Measurements from ENCODE around the gene NDUFB10. TPM values are rescaled to one million over a fixed set of nuclear protein-coding genes. Genes with fewer than 3 reads are reported as not detected.
"Not testable (repeated sequence)": the region's sequence is repeated elsewhere in the genome, so short reads cannot be mapped to it uniquely, and the experiment has no call there.

The NDUFB10 gene
- total RNA-seq, 1 experiment from 2014 or later: 241 TPM

- in situ Hi-C loops (cut with HindIII; ENCODE audit: low pct_unique_long_range_greater_than_20kb, low sequenced_read_pairs): no loop called here
- DNase-seq (ENCODE audit: low read depth, low spot score): peak; percentile 28
These were observed 38.6 kb upstream of the NDUFB10 start for GRCh38 chr16:1920727-1921171.

GRCh38 chr16:1922357-1922756 lies 37.0 kb upstream of the NDUFB10 start:
- in situ Hi-C loops (cut with HindIII; ENCODE audit: low pct_unique_long_range_greater_than_20kb, low sequenced_read_pairs): no loop called here
- DNase-seq (ENCODE audit: low read depth, low spot score): no peak

- in situ Hi-C loops (cut with HindIII; ENCODE audit: low pct_unique_long_range_greater_than_20kb, low sequenced_read_pairs): no loop called here
- DNase-seq (ENCODE audit: low read depth, low spot score): no peak
These were observed 35.9 kb upstream of the NDUFB10 start for GRCh38 chr16:1923299-1924034.

GRCh38 chr16:1924095-1924494 lies 35.2 kb upstream of the NDUFB10 start:
- in situ Hi-C loops (cut with HindIII; ENCODE audit: low pct_unique_long_range_greater_than_20kb, low sequenced_read_pairs): no loop called here

GRCh38 chr16:1926271-1926670 lies 33.1 kb upstream of the NDUFB10 start:
- in situ Hi-C loops (cut with HindIII; ENCODE audit: low pct_unique_long_range_greater_than_20kb, low sequenced_read_pairs): no loop called here
- no peak for DNase-seq (ENCODE audit: low read depth, low spot score)

More at GRCh38 chr16:1924095-1924494, 35.2 kb upstream of the NDUFB10 start:
- DNase-seq (ENCODE audit: low read depth, low spot score): no peak

GRCh38 chr16:1929105-1929504 lies 30.2 kb upstream of the NDUFB10 start:
- peak; percentile 51 for DNase-seq (ENCODE audit: low read depth, low spot score)
- in situ Hi-C loops (cut with HindIII; ENCODE audit: low pct_unique_long_range_greater_than_20kb, low sequenced_read_pairs): no loop called here

GRCh38 chr16:1929578-1930337 lies 29.6 kb upstream of the NDUFB10 start:
- in situ Hi-C loops (cut with HindIII; ENCODE audit: low pct_unique_long_range_greater_than_20kb, low sequenced_read_pairs): no loop called here
- DNase-seq (ENCODE audit: low read depth, low spot score): peak; percentile 71

GRCh38 chr16:1930338-1930720 lies 29.0 kb upstream of the NDUFB10 start:
- in situ Hi-C loops (cut with HindIII; ENCODE audit: low pct_unique_long_range_greater_than_20kb, low sequenced_read_pairs): no loop called here
- no peak for DNase-seq (ENCODE audit: low read depth, low spot score)

- peak; percentile 28 for DNase-seq (ENCODE audit: low read depth, low spot score)
- in situ Hi-C loops (cut with HindIII; ENCODE audit: low pct_unique_long_range_greater_than_20kb, low sequenced_read_pairs): no loop called here
These were observed 27.0 kb upstream of the NDUFB10 start for GRCh38 chr16:1932050-1933028.

GRCh38 chr16:1933097-1933661 lies 26.2 kb upstream of the NDUFB10 start:
- no peak for DNase-seq (ENCODE audit: low read depth, low spot score)
- in situ Hi-C loops (cut with HindIII; ENCODE audit: low pct_unique_long_range_greater_than_20kb, low sequenced_read_pairs): no loop called here

GRCh38 chr16:1936945-1937479 lies 22.3 kb upstream of the NDUFB10 start:
- in situ Hi-C loops (cut with HindIII; ENCODE audit: low pct_unique_long_range_greater_than_20kb, low sequenced_read_pairs): no loop called here
- DNase-seq (ENCODE audit: low read depth, low spot score): no peak

GRCh38 chr16:1938316-1938715 lies 21.0 kb upstream of the NDUFB10 start:
- in situ Hi-C loops (cut with HindIII; ENCODE audit: low pct_unique_long_range_greater_than_20kb, low sequenced_read_pairs): no loop called here
- DNase-seq (ENCODE audit: low read depth, low spot score): no peak

GRCh38 chr16:1938910-1939309 lies 20.4 kb upstream of the NDUFB10 start:
- no peak for DNase-seq (ENCODE audit: low read depth, low spot score)
- in situ Hi-C loops (cut with HindIII; ENCODE audit: low pct_unique_long_range_greater_than_20kb, low sequenced_read_pairs): no loop called here

- DNase-seq (ENCODE audit: low read depth, low spot score); in situ Hi-C loops (cut with HindIII; ENCODE audit: low pct_unique_long_range_greater_than_20kb, low sequenced_read_pairs): not testable (repeated sequence)
These were observed 19.5 kb upstream of the NDUFB10 start for GRCh38 chr16:1939833-1940232.

- in situ Hi-C loops (cut with HindIII; ENCODE audit: low pct_unique_long_range_greater_than_20kb, low sequenced_read_pairs): no loop called here
These were observed 18.8 kb upstream of the NDUFB10 start for GRCh38 chr16:1940273-1941161.

More at GRCh38 chr16:1940273-1941161, 18.8 kb upstream of the NDUFB10 start:
- DNase-seq (ENCODE audit: low read depth, low spot score): no peak
